Natural killer cell (primary cell): ENCODE measurements around the gene POLR3B. TPM values are rescaled to one million over a fixed set of nuclear protein-coding genes. Genes with fewer than 3 reads are reported as not detected.

Source experiments
- ATAC-seq, 3 donors: fragments of 150-1000 bp in 2 of 3; fragments of 200-7000 bp in 1 of 3; cut with Tn5 transposase; 1 replicate in 1 of 3; 2 replicates in 2 of 3; pipeline ENCODE4 v1.10.0; 2021; ENCODE audit warnings: mild to moderate bottlenecking in 2 of 3, moderate library complexity in 2 of 3
- DNase-seq, 2 donors: peaks; one replicate each; pipeline versions ENCODE4 v3.0.0 to v3.0.0-alpha.2; 2013 to 2021; ENCODE audit warnings: mixed read lengths in 1 of 2
- H3K27ac ChIP-seq: one replicate; pipeline ENCODE4 v1.5.1; 2013; ENCODE audit warnings: mild to moderate bottlenecking, low read length
- H3K27me3 ChIP-seq: one replicate; pipeline ENCODE4 v1.6.1; 2013; ENCODE audit warnings: low read length; ENCODE audit not compliant: control insufficient read depth, insufficient read depth
- H3K36me3 ChIP-seq: one replicate; pipeline ENCODE4 v1.6.1; 2013; ENCODE audit warnings: low read length; ENCODE audit not compliant: control insufficient read depth, insufficient read depth
- H3K4me1 ChIP-seq: one replicate; pipeline ENCODE4 v1.6.1; 2013; ENCODE audit warnings: low read length; ENCODE audit not compliant: control insufficient read depth, insufficient read depth
- H3K4me3 ChIP-seq: one replicate; pipeline ENCODE4 v1.5.1; 2013; ENCODE audit warnings: low read length
- H3K9me3 ChIP-seq: one replicate; pipeline ENCODE4 v1.6.1; 2013; ENCODE audit warnings: low read length; ENCODE audit not compliant: control insufficient read depth, insufficient read depth
- H3K27ac Mint-ChIP-seq, 2 donors: one replicate each; pipeline ENCODE4 v1.8.0; 2022; ENCODE audit warnings: mild to moderate bottlenecking in 2 of 2, mixed read lengths in 2 of 2, moderate library complexity in 1 of 2
- H3K27me3 Mint-ChIP-seq, 2 donors: one replicate each; pipeline ENCODE4 v1.8.0; 2022; ENCODE audit warnings: low read depth in 2 of 2, mixed read lengths in 2 of 2
- H3K36me3 Mint-ChIP-seq: one replicate; pipeline ENCODE4 v1.8.0; 2022; ENCODE audit warnings: mixed read lengths
- H3K4me1 Mint-ChIP-seq, 2 donors: one replicate each; pipeline ENCODE4 v1.8.0; 2022; ENCODE audit warnings: mixed read lengths in 2 of 2
- H3K4me3 Mint-ChIP-seq: one replicate; pipeline ENCODE4 v1.8.0; 2022; ENCODE audit warnings: mild to moderate bottlenecking, moderate library complexity, mixed read lengths
- H3K9me3 Mint-ChIP-seq, 2 donors: one replicate each; pipeline ENCODE4 v1.8.0; 2022; ENCODE audit warnings: mixed read lengths in 2 of 2
- CTCF ChIP-seq: fragments of 200-600 bp; IDR thresholded peaks from one replicate; pipeline ENCODE4 v1.8.0; 2022; ENCODE audit warnings: antibody characterized with exemption
- WGBS: methylation state at CpG from one replicate; pipeline ENCODE4 v1.1.7; 2013; ENCODE audit warnings: missing lambda C conversion rate; ENCODE audit not compliant: insufficient coverage; 5-methylcytosine and 5-hydroxymethylcytosine counted together
- intact Hi-C: fragments of 100-400 bp; cut with micrococcal nuclease; formaldehyde crosslinking; loops from one replicate; pipeline ENCODE4 v1.14.2; 2022
- total RNA-seq, 4 donors: library from RNA; stranded (reverse); fragments of 120-200 nt in 1 of 4; gene quantifications; one replicate each; pipeline versions ENCODE4 v1.2.3 to v1.2.4, GENCODE V29; 2013 to 2022

Gene POLR3B
- total RNA-seq, 3 donors from 2014 or later (not counting 1 experiment from before 2014, with no cell fraction given) = 3.8 to 8.1 (median 5.4) TPM

- WGBS = 97% methylated on average over 5 of the region's 5 CpGs
These were observed 2.9 kb downstream of the POLR3B start for GRCh38 chr12:106360400-106360994.

GRCh38 chr12:106362971-106363370 is 5.4 kb downstream of the POLR3B start:
- Mint-ChIP-seq H3K27me3 (no peaks in the 10 kb centered on the region), H3K4me3 (no peak overlapping the region), H3K9me3 (no peaks in the 10 kb centered on the region), H3K27ac (no peak overlapping the region), H3K4me1 (peaks cover 8% of the 10 kb centered on the region in 2 donors), H3K36me3 (no peaks in the 10 kb centered on the region)
- whole genome bisulfite sequencing = 95% methylated on average over 4 of the region's 4 CpGs
- Histone ChIP-seq H3K27me3 (no peaks in the 10 kb centered on the region), H3K36me3 (peaks cover 6% of the 10 kb centered on the region), H3K4me3 (no peak overlapping the region), H3K27ac (no peak overlapping the region), H3K9me3 (no peaks in the 10 kb centered on the region), H3K4me1 (peaks cover 8% of the 10 kb centered on the region)
- no peak for ATAC-seq
- intact Hi-C loops = no loop called here
- no peak for TF ChIP-seq CTCF
- no peak for DNase-seq

More at GRCh38 chr12:106360400-106360994, 2.9 kb downstream of the POLR3B start:
- Mint-ChIP-seq H3K27me3 (no peaks in the 10 kb centered on the region), H3K4me1 (peaks cover 15 to 18% of the 10 kb centered on the region in 2 donors), H3K9me3 (no peaks in the 10 kb centered on the region), H3K4me3 (no peak overlapping the region), H3K36me3 (no peaks in the 10 kb centered on the region), H3K27ac (no peak overlapping the region)
- ATAC-seq (no peak), DNase-seq (no peak)
- intact Hi-C loops = no loop called here
- no peak overlapping the region for H3K27ac ChIP-seq
- no peaks in the 10 kb centered on the region for H3K27me3 ChIP-seq
- H3K4me1 ChIP-seq = peaks cover 8% of the 10 kb centered on the region
- TF ChIP-seq CTCF = no peak
- H3K36me3 ChIP-seq = no peaks in the 10 kb centered on the region
- no peak overlapping the region for H3K4me3 ChIP-seq
- no peaks in the 10 kb centered on the region for H3K9me3 ChIP-seq

- no peaks in the 10 kb centered on the region for H3K36me3 Mint-ChIP-seq
- intact Hi-C loops = no loop called here
These were observed 6.7 kb downstream of the POLR3B start for GRCh38 chr12:106364261-106364660.

More at GRCh38 chr12:106364261-106364660, 6.7 kb downstream of the POLR3B start:
- Histone ChIP-seq H3K27me3 (no peaks in the 10 kb centered on the region), H3K4me3 (no peak overlapping the region), H3K9me3 (no peaks in the 10 kb centered on the region), H3K27ac (no peak overlapping the region), H3K4me1 (no peaks in the 10 kb centered on the region), H3K36me3 (peaks cover 8% of the 10 kb centered on the region)
- no peak for TF ChIP-seq CTCF
- DNase-seq (no peak), ATAC-seq (no peak)
- Mint-ChIP-seq H3K4me3 (no peak overlapping the region), H3K27ac (no peak overlapping the region), H3K27me3 (no peaks in the 10 kb centered on the region), H3K9me3 (no peaks in the 10 kb centered on the region), H3K4me1 (no peaks in the 10 kb centered on the region)
- 74% methylated on average over 4 of the region's 4 CpGs for WGBS
